ENCODE measurements around the gene B3GALT4. TPM values are rescaled to one million over a fixed set of nuclear protein-coding genes. Genes with fewer than 3 reads are reported as not detected.

Gene B3GALT4
- total RNA-seq, 1 experiment from 2014 or later = 7.9 TPM

GRCh38 chr6:33323623-33323948 lies 46.7 kb downstream of the B3GALT4 start:
- Histone ChIP-seq H2AFZ (ENCODE audit: low read length) (peak overlapping the region; percentile 81), H3K9ac (ENCODE audit: low read length) (peak overlapping the region; percentile 94), H3K4me2 (ENCODE audit: low read length) (peak overlapping the region; percentile 96), H3K9me3 (ENCODE audit: low read length) (no peaks in the 10 kb centered on the region), H3K27me3 (ENCODE audit: low read length) (no peaks in the 10 kb centered on the region), H3K27ac (ENCODE audit: low read length) (peak overlapping the region; percentile 48; the same call in 1 of the 2 replicates), H3K36me3 (ENCODE audit: low read depth, low read length) (peaks cover 12% of the 10 kb centered on the region; the same call in 1 of the 2 replicates), H4K20me1 (ENCODE audit: low read length) (no peaks in the 10 kb centered on the region), H3K79me2 (ENCODE audit: low read length) (peaks cover 38% of the 10 kb centered on the region), H3K4me1 (ENCODE audit: insufficient read depth, low read length) (peaks cover 45% of the 10 kb centered on the region), H3K9me2 (replicated peaks; ENCODE audit: low read length) (no peaks in the 10 kb centered on the region), H3K4me3 (ENCODE audit: low read length) (peak overlapping the region; percentile 95), H3F3A (ENCODE audit: low read length, unreplicated experiment) (no peaks in the 10 kb centered on the region)
- TF ChIP-seq EZH2 (IDR thresholded peaks at IDR 0.05; ENCODE audit: low read length, unreplicated experiment) (no peak), EZH2phosphoT487 (IDR thresholded peaks at IDR 0.05; ENCODE audit: borderline replicate concordance, low read length) (no peak)
- TF ChIP-seq, protein P1, sequence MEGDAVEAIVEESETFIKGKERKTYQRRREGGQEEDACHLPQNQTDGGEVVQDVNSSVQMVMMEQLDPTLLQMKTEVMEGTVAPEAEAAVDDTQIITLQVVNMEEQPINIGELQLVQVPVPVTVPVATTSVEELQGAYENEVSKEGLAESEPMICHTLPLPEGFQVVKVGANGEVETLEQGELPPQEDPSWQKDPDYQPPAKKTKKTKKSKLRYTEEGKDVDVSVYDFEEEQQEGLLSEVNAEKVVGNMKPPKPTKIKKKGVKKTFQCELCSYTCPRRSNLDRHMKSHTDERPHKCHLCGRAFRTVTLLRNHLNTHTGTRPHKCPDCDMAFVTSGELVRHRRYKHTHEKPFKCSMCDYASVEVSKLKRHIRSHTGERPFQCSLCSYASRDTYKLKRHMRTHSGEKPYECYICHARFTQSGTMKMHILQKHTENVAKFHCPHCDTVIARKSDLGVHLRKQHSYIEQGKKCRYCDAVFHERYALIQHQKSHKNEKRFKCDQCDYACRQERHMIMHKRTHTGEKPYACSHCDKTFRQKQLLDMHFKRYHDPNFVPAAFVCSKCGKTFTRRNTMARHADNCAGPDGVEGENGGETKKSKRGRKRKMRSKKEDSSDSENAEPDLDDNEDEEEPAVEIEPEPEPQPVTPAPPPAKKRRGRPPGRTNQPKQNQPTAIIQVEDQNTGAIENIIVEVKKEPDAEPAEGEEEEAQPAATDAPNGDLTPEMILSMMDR (conservative IDR thresholded peaks at IDR 0.05; ENCODE audit: low read depth, low read length) = no peak
- CTCF ChIA-PET = interaction anchor here (0.7 kb wide), 1 partner anchor 22 kb away, joined by 4 read pairs; no protein-coding TSS in a partner anchor
- BruUV-seq (replicated peaks) = no TSS peak
- intact Hi-C loops (cut with micrococcal nuclease) = no loop called here
- ATAC-seq = no peak
- no peak for DNase-seq
- POLR2A ChIA-PET (ENCODE audit: unreplicated experiment) = interaction anchor here (0.6 kb wide), 1 partner anchor 22 kb away, joined by 28 read pairs; no protein-coding TSS in a partner anchor

DNA sequence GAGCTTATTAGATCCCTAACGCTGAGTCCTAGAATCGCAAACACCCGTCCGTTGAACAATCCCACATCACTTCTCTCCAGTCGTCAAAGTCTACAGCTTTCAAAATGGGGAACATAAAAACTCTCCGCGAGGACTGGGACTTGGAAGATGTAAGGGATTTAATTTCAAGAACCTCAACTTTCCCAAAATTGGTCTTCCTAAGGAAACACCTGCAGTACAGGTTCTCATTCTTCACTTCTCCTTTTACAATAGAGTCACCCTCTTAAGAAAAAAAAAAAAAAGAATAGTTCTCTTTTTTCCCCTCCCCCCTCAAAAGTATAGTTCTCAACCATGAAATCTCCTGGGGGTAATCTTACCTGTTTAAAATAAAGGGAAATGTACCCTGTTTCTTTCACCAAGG lies 47.2 kb downstream of the B3GALT4 start:
- H3K27ac ChIP-seq (ENCODE audit: low read length) = no peak overlapping the region
- POLR2A ChIA-PET (ENCODE audit: unreplicated experiment) = no interaction called here

More for the DNA sequence above, 47.2 kb downstream of the B3GALT4 start:
- Histone ChIP-seq H3K9me2 (replicated peaks; ENCODE audit: low read length) (no peaks in the 10 kb centered on the region), H4K20me1 (ENCODE audit: low read length) (no peaks in the 10 kb centered on the region), H3K4me1 (ENCODE audit: insufficient read depth, low read length) (peaks cover 40% of the 10 kb centered on the region), H3K27me3 (ENCODE audit: low read length) (no peaks in the 10 kb centered on the region), H3K4me3 (ENCODE audit: low read length) (peak overlapping the region; percentile 95), H3K9ac (ENCODE audit: low read length) (no peak overlapping the region), H2AFZ (ENCODE audit: low read length) (peak overlapping the region; percentile 81), H3K4me2 (ENCODE audit: low read length) (peak overlapping the region; percentile 96), H3F3A (ENCODE audit: low read length, unreplicated experiment) (no peaks in the 10 kb centered on the region), H3K79me2 (ENCODE audit: low read length) (peaks cover 37% of the 10 kb centered on the region), H3K9me3 (ENCODE audit: low read length) (no peaks in the 10 kb centered on the region), H3K36me3 (ENCODE audit: low read depth, low read length) (peaks cover 6% of the 10 kb centered on the region; the same call in 1 of the 2 replicates)
- no TSS peak for BruUV-seq (replicated peaks)
- intact Hi-C loops (cut with micrococcal nuclease) = no loop called here
- TF ChIP-seq EZH2 (IDR thresholded peaks at IDR 0.05; ENCODE audit: low read length, unreplicated experiment) = no peak
- TF ChIP-seq, protein P1 (conservative IDR thresholded peaks at IDR 0.05; ENCODE audit: low read depth, low read length) = no peak
- no peak for TF ChIP-seq EZH2phosphoT487 (IDR thresholded peaks at IDR 0.05; ENCODE audit: borderline replicate concordance, low read length)
- CTCF ChIA-PET = no interaction called here
- DNase-seq = no peak
- no peak for ATAC-seq

Small RNA genes lying within 50 kb of the gene (microRNA-seq; reads per million reads assigned to microRNA genes)
- not detected for gene MIR6834 (ENCODE audit: unreplicated experiment)
- not detected for gene MIR6873 (ENCODE audit: unreplicated experiment)

Other genes starting within 250 kb of the B3GALT4 start
- gene HLA-DPA1, start 203.5 kb upstream of the B3GALT4 start, total RNA-seq (2014; rRNA removed) = not detected in 2 replicates
- not detected in 2 replicates for gene HLA-DPB1, start 201.1 kb upstream of the B3GALT4 start, total RNA-seq (2014; rRNA removed)
- 0.58 and 0.63 TPM in 2 replicates for gene COL11A2, start 84.7 kb upstream of the B3GALT4 start, total RNA-seq (2014; rRNA removed)
- 24.0 and 30.9 TPM in 2 replicates for gene RXRB, start 76.5 kb upstream of the B3GALT4 start, total RNA-seq (2014; rRNA removed)
- gene SLC39A7, start 76.3 kb upstream of the B3GALT4 start, total RNA-seq (2014; rRNA removed) = 128 and 149 TPM in 2 replicates
- gene HSD17B8, start 72.5 kb upstream of the B3GALT4 start, total RNA-seq (2014; rRNA removed) = 4.2 and 6.2 TPM in 2 replicates
- gene RING1, start 68.6 kb upstream of the B3GALT4 start, total RNA-seq (2014; rRNA removed) = 23.3 and 37.5 TPM in 2 replicates
- 33.7 and 39.9 TPM in 2 replicates for gene VPS52, start 5.2 kb upstream of the B3GALT4 start, total RNA-seq (2014; rRNA removed)
- gene RPS18, start 5.0 kb upstream of the B3GALT4 start, total RNA-seq (2014; rRNA removed) = 2,873 and 3,161 TPM in 2 replicates
- gene WDR46, start 12.1 kb downstream of the B3GALT4 start, total RNA-seq (2014; rRNA removed) = 104 and 146 TPM in 2 replicates
- 153 and 181 TPM in 2 replicates for gene PFDN6, start 12.5 kb downstream of the B3GALT4 start, total RNA-seq (2014; rRNA removed)
- 34.9 and 37.0 TPM in 2 replicates for gene RGL2, start 21.8 kb downstream of the B3GALT4 start, total RNA-seq (2014; rRNA removed)
- gene TAPBP, start 37.0 kb downstream of the B3GALT4 start, total RNA-seq (2014; rRNA removed) = 67.2 and 77.8 TPM in 2 replicates
- 18.8 and 19.8 TPM in 2 replicates for gene ZBTB22, start 40.6 kb downstream of the B3GALT4 start, total RNA-seq (2014; rRNA removed)
- 35.1 and 40.3 TPM in 2 replicates for gene DAXX, start 45.8 kb downstream of the B3GALT4 start, total RNA-seq (2014; rRNA removed)
- 60.6 and 66.7 TPM in 2 replicates for gene KIFC1, start 114.7 kb downstream of the B3GALT4 start, total RNA-seq (2014; rRNA removed)
- gene PHF1, start 133.9 kb downstream of the B3GALT4 start, total RNA-seq (2014; rRNA removed) = 36.6 and 40.3 TPM in 2 replicates
- gene CUTA, start 141.0 kb downstream of the B3GALT4 start, total RNA-seq (2014; rRNA removed) = 227 and 242 TPM in 2 replicates
- 1.9 and 2.9 TPM in 2 replicates for gene SYNGAP1, start 142.9 kb downstream of the B3GALT4 start, total RNA-seq (2014; rRNA removed)
- 7.0 and 9.1 TPM in 2 replicates for gene ZBTB9, start 177.5 kb downstream of the B3GALT4 start, total RNA-seq (2014; rRNA removed)

Data from PC-3 (cell line).